Neural progenitor cell (in vitro differentiated cells): ENCODE results near the gene NFIX. TPM values are rescaled to one million over a fixed set of nuclear protein-coding genes. Genes with fewer than 3 reads are reported as not detected.

Experiments used
- DNase-seq: peaks from one replicate; pipeline ENCODE4 v3.0.0-alpha.2; 2016; ENCODE audit warnings: low spot score
- H2AFZ ChIP-seq: fragments of 200-600 bp; sonication (generic); replicated peaks from 2 replicates; pipeline ENCODE4 v1.6.1; 2016; ENCODE audit warnings: antibody characterized with exemption
- H3F3A ChIP-seq: fragments of 200-600 bp; sonication (generic); 2 replicates; pipeline ENCODE4 v1.6.1; 2016; ENCODE audit warnings: antibody characterized with exemption, low read depth
- H3K27ac ChIP-seq: fragments of 200-600 bp; sonication (generic); 2 replicates; pipeline ENCODE4 v1.5.1; 2016; ENCODE audit warnings: mild to moderate bottlenecking
- H3K27me3 ChIP-seq: fragments of 200-600 bp; sonication (generic); 2 replicates; pipeline ENCODE4 v1.6.1; 2016; ENCODE audit warnings: mild to moderate bottlenecking, moderate library complexity
- H3K36me3 ChIP-seq: fragments of 200-600 bp; sonication (generic); 2 replicates; pipeline ENCODE4 v1.5.1; 2016
- H3K4me1 ChIP-seq: fragments of 200-600 bp; sonication (generic); 2 replicates; pipeline ENCODE4 v1.6.1; 2016; ENCODE audit warnings: mixed run types
- H3K4me2 ChIP-seq: fragments of 200-600 bp; sonication (generic); 2 replicates; pipeline ENCODE4 v1.6.1; 2016
- H3K4me3 ChIP-seq: fragments of 200-600 bp; sonication (generic); 2 replicates; pipeline ENCODE4 v1.5.1; 2016
- H3K79me2 ChIP-seq: fragments of 200-600 bp; sonication (generic); 2 replicates; pipeline ENCODE4 v1.6.1; 2016; ENCODE audit warnings: low read depth
- H3K9ac ChIP-seq: fragments of 200-600 bp; sonication (generic); 2 replicates; pipeline ENCODE4 v1.6.1; 2016
- H3K9me3 ChIP-seq: fragments of 200-600 bp; sonication (generic); 2 replicates; pipeline ENCODE4 v1.5.1; 2016; ENCODE audit warnings: low read depth
- H4K20me1 ChIP-seq: fragments of 200-600 bp; sonication (generic); 2 replicates; pipeline ENCODE4 v1.6.1; 2016; ENCODE audit warnings: low read depth
- H3K27ac Mint-ChIP-seq: 3 replicates; pipeline ENCODE4 v1.8.0; 2021; ENCODE audit warnings: mixed read lengths
- H3K27me3 Mint-ChIP-seq: 2 replicates; pipeline ENCODE4 v1.8.0; 2022; ENCODE audit warnings: low read depth, mild to moderate bottlenecking, inconsistent platforms, moderate library complexity, mixed read lengths; ENCODE audit not compliant: insufficient read depth
- H3K36me3 Mint-ChIP-seq: 3 replicates; pipeline ENCODE4 v1.8.0; 2021; ENCODE audit warnings: mixed read lengths
- H3K4me1 Mint-ChIP-seq: 3 replicates; pipeline ENCODE4 v1.8.0; 2021; ENCODE audit warnings: mixed read lengths
- H3K4me3 Mint-ChIP-seq: 3 replicates; pipeline ENCODE4 v1.8.0; 2021; ENCODE audit warnings: mild to moderate bottlenecking, moderate library complexity, mixed read lengths
- H3K9me3 Mint-ChIP-seq: 3 replicates; pipeline ENCODE4 v1.8.0; 2020; ENCODE audit warnings: mixed read lengths
- CTCF ChIP-seq: fragments of 200-600 bp; sonication (generic); IDR thresholded peaks from 2 replicates; pipeline ENCODE4 v1.5.1; 2017; ENCODE audit warnings: antibody characterized with exemption, mild to moderate bottlenecking
- EZH2 ChIP-seq: fragments of 200-600 bp; sonication (generic); IDR thresholded peaks from 2 replicates; pipeline ENCODE4 v1.6.1; 2017; ENCODE audit warnings: antibody characterized with exemption, mild to moderate bottlenecking, moderate library complexity
- EZH2phosphoT487 ChIP-seq: fragments of 200-600 bp; sonication (generic); IDR thresholded peaks from 2 replicates; pipeline ENCODE4 v1.6.1; 2017; ENCODE audit warnings: antibody characterized with exemption
- total RNA-seq: library from RNA; depleted of rRNA; stranded (reverse); fragments of >200 nt; gene quantifications from 2 replicates; pipeline ENCODE4 v1.2.3, GENCODE V29; 2015; ENCODE audit warnings: low replicate concordance

Gene NFIX
- total RNA-seq, 1 donor from 2014 or later: 0.06 TPM

DNA sequence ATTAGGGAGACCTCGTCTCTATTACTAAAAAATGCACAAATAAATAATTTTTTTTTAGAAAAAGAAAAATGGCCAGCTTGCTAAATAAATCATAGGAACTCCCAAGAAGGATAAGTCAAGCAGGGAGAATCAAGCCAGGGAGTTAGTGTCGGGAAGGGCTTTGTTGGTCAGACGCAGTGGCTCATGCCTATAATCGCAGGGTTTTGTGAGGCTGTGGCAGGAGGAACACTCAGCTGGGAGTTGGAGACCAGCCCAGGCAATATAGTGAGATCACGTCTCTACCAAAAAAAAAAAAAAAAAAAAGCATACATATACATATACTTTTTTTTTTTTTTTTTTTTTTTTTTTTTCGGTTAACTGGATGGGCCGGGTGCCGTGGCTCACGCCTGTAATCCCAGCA lies 131.8 kb downstream of the NFIX start:
- Histone ChIP-seq H3K79me2 (peaks cover 100% of the 10 kb centered on the region), H4K20me1 (peaks cover 100% of the 10 kb centered on the region), H3K27ac (no peak overlapping the region), H2AFZ (no peak overlapping the region), H3K4me3 (no peak overlapping the region), H3K9me3 (no peaks in the 10 kb centered on the region), H3K4me1 (no peaks in the 10 kb centered on the region), H3K36me3 (no peaks in the 10 kb centered on the region), H3F3A (no peaks in the 10 kb centered on the region), H3K4me2 (no peak overlapping the region), H3K9ac (no peak overlapping the region), H3K27me3 (no peaks in the 10 kb centered on the region)
- H3K9me3 Mint-ChIP-seq: no peaks in the 10 kb centered on the region
- no peak overlapping the region for H3K4me3 Mint-ChIP-seq
- H3K27me3 Mint-ChIP-seq: peaks cover 5% of the 10 kb centered on the region
- no peak for TF ChIP-seq EZH2
- TF ChIP-seq CTCF: no peak
- TF ChIP-seq EZH2phosphoT487: no peak
- peaks cover 8% of the 10 kb centered on the region for H3K36me3 Mint-ChIP-seq
- peaks cover 27% of the 10 kb centered on the region for H3K4me1 Mint-ChIP-seq
- no peak overlapping the region for H3K27ac Mint-ChIP-seq
- DNase-seq: no peak

DNA sequence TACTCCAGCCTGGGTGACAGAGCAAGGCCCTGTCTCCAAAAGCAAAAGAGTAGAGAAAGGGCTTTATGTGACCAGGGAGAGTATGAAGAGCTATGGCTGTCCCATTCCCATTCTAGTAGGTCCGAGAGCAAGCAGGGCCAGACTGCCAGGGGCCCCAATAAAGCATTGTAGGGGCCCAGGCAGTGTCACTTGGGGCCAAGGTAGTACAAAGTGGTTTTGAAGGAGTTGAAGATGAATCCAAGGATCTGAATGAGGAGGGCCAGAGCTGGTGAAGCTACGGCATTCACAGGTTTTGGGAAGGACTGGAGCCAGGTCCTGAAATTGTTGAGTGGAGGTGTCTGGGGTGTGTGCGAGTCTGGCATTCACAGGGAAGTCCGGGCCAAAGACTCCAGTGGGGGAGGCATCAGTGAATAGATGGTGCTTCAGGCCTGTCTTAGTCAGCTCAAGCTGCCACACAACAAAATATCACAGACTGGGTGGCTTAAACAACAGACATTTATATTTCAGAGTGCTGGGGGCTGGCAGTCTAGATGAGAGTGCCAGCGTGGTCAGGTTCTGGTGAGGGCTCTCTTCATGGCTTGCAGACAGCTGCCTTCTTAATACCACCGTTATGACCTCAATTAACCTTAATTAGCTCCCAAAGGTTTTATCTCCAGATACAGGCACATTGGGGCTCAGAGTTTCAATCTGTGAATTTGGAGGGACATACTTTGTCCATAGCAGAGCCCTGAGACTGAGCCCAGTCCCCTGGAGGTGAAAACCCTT lies 132.7 kb downstream of the NFIX start:
- Histone ChIP-seq H3K4me1 (no peaks in the 10 kb centered on the region), H3F3A (no peaks in the 10 kb centered on the region), H3K9me3 (no peaks in the 10 kb centered on the region), H3K79me2 (peaks cover 100% of the 10 kb centered on the region), H3K27ac (no peak overlapping the region), H2AFZ (no peak overlapping the region), H3K27me3 (no peaks in the 10 kb centered on the region), H3K4me2 (no peak overlapping the region), H3K36me3 (no peaks in the 10 kb centered on the region), H3K4me3 (no peak overlapping the region), H4K20me1 (peaks cover 100% of the 10 kb centered on the region), H3K9ac (no peak overlapping the region)
- TF ChIP-seq EZH2: no peak
- no peak for TF ChIP-seq CTCF
- no peak for TF ChIP-seq EZH2phosphoT487
- DNase-seq: no peak
- peaks cover 3% of the 10 kb centered on the region for H3K27me3 Mint-ChIP-seq
- no peak overlapping the region for H3K4me3 Mint-ChIP-seq
- H3K4me1 Mint-ChIP-seq: peaks cover 21% of the 10 kb centered on the region
- H3K9me3 Mint-ChIP-seq: no peaks in the 10 kb centered on the region
- H3K36me3 Mint-ChIP-seq: peaks cover 6% of the 10 kb centered on the region
- no peak overlapping the region for H3K27ac Mint-ChIP-seq

GRCh38 chr19:13128583-13128982 lies 133.3 kb downstream of the NFIX start:
- no peaks in the 10 kb centered on the region for H3K27me3 Mint-ChIP-seq
- H3K27ac ChIP-seq: no peak overlapping the region
- TF ChIP-seq EZH2 (no peak), EZH2phosphoT487 (no peak), CTCF (no peak)
- no peak overlapping the region for H3K27ac Mint-ChIP-seq
- H3K36me3 ChIP-seq: no peaks in the 10 kb centered on the region
- H3K79me2 ChIP-seq: peaks cover 100% of the 10 kb centered on the region
- peaks cover 6% of the 10 kb centered on the region for H3K36me3 Mint-ChIP-seq
- H3K9me3 Mint-ChIP-seq: no peaks in the 10 kb centered on the region
- no peaks in the 10 kb centered on the region for H3K27me3 ChIP-seq
- no peak overlapping the region for H2AFZ ChIP-seq
- H3K4me3 ChIP-seq: no peak overlapping the region
- H3K4me3 Mint-ChIP-seq: peak overlapping the region; percentile 15
- H3K4me1 Mint-ChIP-seq: peaks cover 19% of the 10 kb centered on the region
- H3K9me3 ChIP-seq: no peaks in the 10 kb centered on the region
- no peaks in the 10 kb centered on the region for H3K4me1 ChIP-seq
- no peaks in the 10 kb centered on the region for H3F3A ChIP-seq
- peaks cover 100% of the 10 kb centered on the region for H4K20me1 ChIP-seq
- H3K4me2 ChIP-seq: no peak overlapping the region
- no peak for DNase-seq
- H3K9ac ChIP-seq: no peak overlapping the region
